Heart right ventricle (tissue), 16 donors: ENCODE measurements around the gene ARAF. TPM values are rescaled to one million over a fixed set of nuclear protein-coding genes. Genes with fewer than 3 reads are reported as not detected.
A peak's percentile ranks its signal among the peaks of the same experiment; 100 is the strongest.

Experiments used
- ATAC-seq, 8 donors: fragments of 200-7000 bp; cut with Tn5 transposase; one replicate each; pipeline ENCODE4 v1.9.1; 2020; ENCODE audit warnings: mild to moderate bottlenecking in 8 of 8, moderate library complexity in 8 of 8, moderate number of reproducible peaks in 1 of 8
- DNase-seq, 2 donors: peaks; one replicate each; pipeline ENCODE4 v3.0.0-alpha.2; 2020
- H3K27ac ChIP-seq, 10 donors: fragments of 200-600 bp; sonication (generic) in 2 of 10; one replicate each; pipeline versions ENCODE4 v1.5.0 to v1.8.0; 2020 to 2022; ENCODE audit warnings: mild to moderate bottlenecking in 3 of 10
- H3K27me3 ChIP-seq, 7 donors: fragments of 200-600 bp; one replicate each; pipeline ENCODE4 v1.8.0; 2021 to 2022; ENCODE audit warnings: mild to moderate bottlenecking in 2 of 7
- H3K36me3 ChIP-seq, 9 donors: fragments of 200-600 bp; sonication (generic) in 1 of 9; one replicate each; pipeline versions ENCODE4 v1.5.0 to v1.8.0; 2020 to 2022; ENCODE audit warnings: mild to moderate bottlenecking in 2 of 9
- H3K4me1 ChIP-seq, 9 donors: fragments of 200-600 bp; sonication (generic) in 1 of 9; one replicate each; pipeline versions ENCODE4 v1.5.0 to v1.8.0; 2020 to 2022; ENCODE audit warnings: mild to moderate bottlenecking in 4 of 9
- H3K4me3 ChIP-seq, 10 donors: fragments of 200-600 bp; sonication (generic) in 2 of 10; one replicate each; pipeline versions ENCODE4 v1.5.0 to v1.8.0; 2020 to 2022; ENCODE audit warnings: mild to moderate bottlenecking in 7 of 10, moderate library complexity in 2 of 10
- H3K9me3 ChIP-seq, 11 donors: fragments of 200-600 bp in 10 of 11; sonication (generic) in 2 of 11; one replicate each; pipeline versions ENCODE4 v1.5.0 to v1.8.0; 2013 to 2022; ENCODE audit warnings: mild to moderate bottlenecking in 2 of 11, control low read depth in 1 of 11, moderate library complexity in 1 of 11
- CTCF ChIP-seq, 9 donors: fragments of 200-600 bp; sonication (generic) in 2 of 9; IDR thresholded peaks; one replicate each; pipeline versions ENCODE4 v1.5.0 to v1.8.0; 2021 to 2022; ENCODE audit warnings: antibody characterized with exemption in 9 of 9, mild to moderate bottlenecking in 5 of 9, moderate library complexity in 1 of 9
- WGBS, 2 donors: extraction: QIAGEN DNeasy Blood & Tissue Kit; methylation state at CpG; one replicate each; pipeline ENCODE4 v1.1.7; 2013; ENCODE audit warnings: inconsistent platforms in 1 of 2; 5-methylcytosine and 5-hydroxymethylcytosine counted together
- intact Hi-C, 10 donors: fragments of 100-400 bp; cut with DNase I; formaldehyde crosslinking; loops; one replicate each; pipeline versions ENCODE4 v1.11.1 to v1.14.2; 2022
- polyA plus RNA-seq, 2 donors: library from polyadenylated mRNA; stranded (reverse); fragments of 200-250 nt; gene quantifications; one replicate each; pipeline ENCODE4 v1.2.3, GENCODE V29; 2013
- total RNA-seq, 10 donors: library from RNA; stranded (reverse); fragmentation: NEBNext Ultra II Directional in 3 of 10; extraction: Animal tissue kit (Norgen Biotek cat#: 25700) in 3 of 10; gene quantifications; one replicate each; pipeline versions ENCODE4 v1.2.1 to v1.2.4, GENCODE V29; 2021 to 2023
- donor health status: Arrhythmogenic right ventricular cardiomyopathy.
- donor health status: ischemic (EF 13 %, LVEDD 7.1; RV severe dilation, severe dysfunction).
- donor health status: healthy with polysubstance abuse.
- donor health status: DM: no; HTN: yes; CAD: no.
- donor health status: DM: no; HTN: no; CAD: no.
- donor health status: ischemic (EF 25% LVEDD 6.9; RV normal size, moderate dysfunction).
- donor health status: ischemic (EF 25% LVEDD 5.7; RV mildly dilated, moderate dysfunction).
- donor health status: healthy.
- donor health status: DM: yes; HTN: yes; CAD: no.
- donor health status: Ischemic cardiomyopathy.
- donor health status: ischemic (EF 35%, LVEDD 5.7; RV mildly dilated, moderate dysfunction).
- donor health status: nonischemic (EF 11% LVEDD 7.7; RV severe dilation, severe dysfunction).
- donor health status: DM: yes; HTN: yes; CAD: no.
- donor health status: PGD.
- donor health status: ischemic (EF 29% LVEDD 5.4; RV normal size, mild dysfunction).
- donor health status: nonischemic (EF 23%, LVEDD 6.1; RV moderate dilation, normal function).

Gene ARAF
- total and polyA plus RNA-seq, 12 donors, result 45.2 to 93.1 (median 77.3) TPM

GRCh38 chrX:47515941-47516665 lies 44.9 kb upstream of the ARAF start:
- intact Hi-C loops, result no loop called here
- Histone ChIP-seq H3K27ac (no peak overlapping the region), H3K36me3 (no peaks in the 10 kb centered on the region), H3K4me3 (no peak overlapping the region), H3K4me1 (no peaks in the 10 kb centered on the region), H3K27me3 (peaks cover 0 to 28% (median 0%) of the 10 kb centered on the region in 7 donors), H3K9me3 (peaks cover 0 to 2% (median 0%) of the 10 kb centered on the region in 11 donors)
- no peak for TF ChIP-seq CTCF (IDR thresholded peaks at IDR 0.05)
- WGBS, 2 donors, result 91 to 92% methylated on average over 8 of the region's 8 CpGs
- no peak for ATAC-seq
- DNase-seq, result no peak

- WGBS, 2 donors, result 62% methylated on average over 3 of the region's 3 CpGs; no CpG with 5 or more reads in 1 of the 2 donors
- no peak overlapping the region for H3K4me3 ChIP-seq
- ATAC-seq, result no peak
- DNase-seq, result no peak
- no peaks in the 10 kb centered on the region for H3K36me3 ChIP-seq
- intact Hi-C loops, result no loop called here
- peaks cover 0 to 3% (median 0%) of the 10 kb centered on the region in 9 donors for H3K4me1 ChIP-seq
- H3K27me3 ChIP-seq, result peaks cover 0 to 28% (median 0%) of the 10 kb centered on the region in 7 donors
- peaks cover 0 to 13% (median 0%) of the 10 kb centered on the region in 11 donors for H3K9me3 ChIP-seq
- TF ChIP-seq CTCF (IDR thresholded peaks at IDR 0.05), result no peak
- H3K27ac ChIP-seq, result no peak overlapping the region
Measured at GRCh38 chrX:47518144-47518543, 42.9 kb upstream of the ARAF start.

GRCh38 chrX:47523297-47523696 lies 37.7 kb upstream of the ARAF start:
- H3K9me3 ChIP-seq, result peaks cover 0 to 18% (median 0%) of the 10 kb centered on the region in 11 donors
- no peak overlapping the region for H3K27ac ChIP-seq
- peak; percentile 66 to 87 (median 82) for TF ChIP-seq CTCF (IDR thresholded peaks at IDR 0.05)
- no peaks in the 10 kb centered on the region for H3K36me3 ChIP-seq
- peaks cover 0 to 10% (median 0%) of the 10 kb centered on the region in 7 donors for H3K27me3 ChIP-seq
- peaks cover 0 to 4% (median 0%) of the 10 kb centered on the region in 9 donors for H3K4me1 ChIP-seq
- intact Hi-C loops, result loop anchor here in 8 of 10 donors (1.0 to 10.0 kb wide), 6 partner anchors 131 to 331 kb away; partner anchors contain the start of genes UBA1 (in 6 of the 8) and ZNF157 (in 1 of the 8)
- H3K4me3 ChIP-seq, result peak overlapping the region; percentile 29 to 66 (median 59)
- DNase-seq (peak; percentile 77 to 87), ATAC-seq (peak; percentile 97 to 99 (median 98))
- WGBS, 2 donors, result 3 to 4% methylated on average over 20 to 32 of the region's 33 CpGs

GRCh38 chrX:47523713-47524166 lies 37.3 kb upstream of the ARAF start:
- peaks cover 0 to 4% (median 0%) of the 10 kb centered on the region in 9 donors for H3K4me1 ChIP-seq
- DNase-seq (no peak), ATAC-seq (peak in 7 of 8 donors; percentile 16 to 61 (median 46))
- intact Hi-C loops, result loop anchor here in 8 of 10 donors (1.0 to 10.0 kb wide), 7 partner anchors 131 to 333 kb away; partner anchors contain the start of genes UBA1 (in 6 of the 8) and ZNF157 (in 1 of the 8)
- peak overlapping the region in 1 of 10 donors; percentile 28 for H3K27ac ChIP-seq
- H3K27me3 ChIP-seq, result peaks cover 0 to 10% (median 0%) of the 10 kb centered on the region in 7 donors
- 0 to 2% methylated on average over 18 to 34 of the region's 34 CpGs for WGBS, 2 donors
- H3K4me3 ChIP-seq, result peak overlapping the region; percentile 29 to 66 (median 59)
- no peaks in the 10 kb centered on the region for H3K36me3 ChIP-seq
- peak in 2 of 9 donors; percentile 11 to 26 for TF ChIP-seq CTCF (IDR thresholded peaks at IDR 0.05)
- H3K9me3 ChIP-seq, result peaks cover 0 to 18% (median 0%) of the 10 kb centered on the region in 11 donors
